GM19238 (cell line): ENCODE results near the gene EPB41L2.
"Not testable (repeated sequence)": the region's sequence is repeated elsewhere in the genome, so short reads cannot be mapped to it uniquely, and the experiment has no call there.

ENCODE experiments used
- DNase-seq: peaks from one replicate; pipeline ENCODE4 v3.0.0; 2011; ENCODE audit warnings: low spot score; ENCODE audit not compliant: insufficient read length

The EPB41L2 gene

GRCh38 chr6:131037194-131037897 lies 25.7 kb downstream of the EPB41L2 start:
- DNase-seq: no peak

- no peak for DNase-seq
Measured at GRCh38 chr6:131036601-131037000, 26.4 kb downstream of the EPB41L2 start.

- no peak for DNase-seq
Measured at GRCh38 chr6:131036143-131036542, 26.9 kb downstream of the EPB41L2 start.

- no peak for DNase-seq
Measured at GRCh38 chr6:131035582-131035981, 27.5 kb downstream of the EPB41L2 start.

- DNase-seq: no peak
Measured at GRCh38 chr6:131033631-131034030, 29.4 kb downstream of the EPB41L2 start.

GRCh38 chr6:131029626-131030297 lies 33.3 kb downstream of the EPB41L2 start:
- DNase-seq: peak; percentile 11

GRCh38 chr6:131027326-131027725 lies 35.7 kb downstream of the EPB41L2 start:
- no peak for DNase-seq

- DNase-seq: no peak
Measured at GRCh38 chr6:131026243-131026642, 36.8 kb downstream of the EPB41L2 start.

- DNase-seq: no peak
Measured at GRCh38 chr6:131024565-131024964, 38.5 kb downstream of the EPB41L2 start.

GRCh38 chr6:131023834-131024504 lies 39.1 kb downstream of the EPB41L2 start:
- DNase-seq: no peak

- DNase-seq: no peak
Measured at GRCh38 chr6:131022691-131023090, 40.4 kb downstream of the EPB41L2 start.

GRCh38 chr6:131017962-131018361 lies 45.1 kb downstream of the EPB41L2 start:
- no peak for DNase-seq

- no peak for DNase-seq
Measured at GRCh38 chr6:131015630-131016263, 47.3 kb downstream of the EPB41L2 start.

GRCh38 chr6:131015025-131015591 lies 47.9 kb downstream of the EPB41L2 start:
- no peak for DNase-seq

GRCh38 chr6:131014080-131014776 lies 48.8 kb downstream of the EPB41L2 start:
- DNase-seq: no peak

- no peak for DNase-seq
Measured at GRCh38 chr6:131013495-131013894, 49.5 kb downstream of the EPB41L2 start.

GRCh38 chr6:131009790-131010189 lies 53.3 kb downstream of the EPB41L2 start:
- DNase-seq: no peak

- DNase-seq: not testable (repeated sequence)
Measured at GRCh38 chr6:131008965-131009364, 54.1 kb downstream of the EPB41L2 start.

GRCh38 chr6:131007964-131008363 lies 55.1 kb downstream of the EPB41L2 start:
- not testable (repeated sequence) for DNase-seq

GRCh38 chr6:131007286-131007685 lies 55.8 kb downstream of the EPB41L2 start:
- no peak for DNase-seq

GRCh38 chr6:131005439-131006016 lies 57.5 kb downstream of the EPB41L2 start:
- no peak for DNase-seq
